Muscle of arm (tissue), 12 donors: ENCODE results near the gene MRPL24. TPM values are rescaled to one million over a fixed set of nuclear protein-coding genes. Genes with fewer than 3 reads are reported as not detected.

ENCODE experiments used
- DNase-seq: peaks from one replicate; pipeline ENCODE4 v3.0.0-alpha.2; 2013
- polyA plus RNA-seq, 12 donors: library from polyadenylated mRNA; unstranded; fragments of 120-200 nt; gene quantifications; one replicate each; pipeline ENCODE4 v1.2.1, GENCODE V29; 2013; ENCODE audit not compliant: insufficient read length in 12 of 12

Gene MRPL24
- polyA plus RNA-seq, 12 donors: 34.7 to 70.4 (median 66.3) TPM; not detected in 1

GRCh38 chr1:156746728-156747631 lies 6.1 kb upstream of the MRPL24 start:
- DNase-seq: peak; percentile 93

GRCh38 chr1:156746406-156746727 lies 5.5 kb upstream of the MRPL24 start:
- no peak for DNase-seq

DNA sequence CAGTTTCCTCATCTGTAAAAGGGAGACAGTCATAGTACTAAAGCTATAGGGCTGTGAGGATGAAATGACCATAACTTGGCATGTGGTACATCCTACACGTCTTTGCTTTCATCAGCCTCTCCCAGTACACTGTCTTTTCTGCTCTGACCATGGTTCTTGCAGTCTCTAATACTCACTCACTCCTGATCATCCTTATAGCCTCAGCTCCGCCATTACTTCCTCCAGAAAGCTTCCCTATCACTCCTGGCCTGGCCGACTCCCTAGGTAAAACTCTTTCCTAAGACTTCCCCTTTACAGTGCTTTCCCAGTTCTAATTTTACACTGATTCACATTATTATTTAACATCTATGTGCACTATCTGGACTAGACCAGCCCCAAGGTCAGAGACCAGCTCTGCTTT lies 5.0 kb upstream of the MRPL24 start:
- no peak for DNase-seq

DNA sequence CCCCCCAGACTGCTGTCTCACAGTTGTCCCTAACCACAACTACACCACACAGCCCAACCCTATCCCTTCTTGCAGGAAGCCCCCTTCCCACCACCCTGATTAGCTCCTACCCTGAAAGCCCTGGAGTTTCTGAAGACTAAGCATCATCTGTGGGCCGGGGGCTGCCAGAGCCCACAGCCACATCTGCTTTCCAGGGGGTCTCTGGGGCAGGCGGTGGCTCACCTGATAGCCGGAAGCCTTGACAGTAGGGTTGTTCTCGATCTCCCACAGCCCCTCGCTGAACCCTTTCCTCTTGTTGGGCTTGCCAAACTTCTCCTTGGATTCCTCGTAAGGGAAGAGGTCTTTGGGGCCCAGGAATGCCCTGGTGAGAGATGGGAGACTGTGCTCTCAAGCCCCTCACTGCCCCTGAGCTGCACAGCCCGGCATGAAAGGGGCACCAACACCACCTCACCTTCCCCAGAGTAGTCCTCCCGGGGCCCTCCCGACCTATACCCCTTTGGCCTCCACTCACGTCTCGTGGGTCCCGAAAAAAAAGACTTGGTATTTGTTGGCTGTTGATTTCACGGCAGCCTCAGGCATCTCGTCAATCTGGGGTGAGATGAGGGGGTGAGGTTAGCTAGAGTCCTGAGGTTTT lies 4.0 kb upstream of the MRPL24 start:
- DNase-seq: no peak

DNA sequence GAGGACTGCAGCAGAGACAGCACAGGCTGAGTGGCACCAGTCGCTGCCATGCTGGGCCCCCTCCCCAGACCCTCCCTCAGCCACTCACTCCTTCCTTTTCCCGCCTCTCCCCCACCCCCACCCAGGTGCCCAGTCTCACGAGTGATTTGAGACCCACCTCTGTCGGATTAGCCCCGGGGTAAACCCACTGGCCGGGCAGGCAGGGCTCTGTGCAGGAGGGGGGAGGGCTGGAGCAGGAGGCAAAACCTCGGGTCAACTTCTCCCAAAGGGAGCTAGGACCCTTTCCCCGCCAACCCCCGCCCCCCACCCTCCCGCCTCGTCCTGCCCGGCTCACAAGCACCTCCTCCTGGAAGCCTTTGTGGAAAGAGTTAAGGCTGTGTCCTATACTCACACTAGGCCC lies 3.5 kb upstream of the MRPL24 start:
- no peak for DNase-seq

- no peak for DNase-seq
Measured at GRCh38 chr1:156743367-156744302, 2.7 kb upstream of the MRPL24 start.

- DNase-seq: no peak
Measured at GRCh38 chr1:156742801-156743200, 1.9 kb upstream of the MRPL24 start.

GRCh38 chr1:156742017-156742416 lies 1.1 kb upstream of the MRPL24 start:
- DNase-seq: no peak

GRCh38 chr1:156741481-156741983 lies 644 bp upstream of the MRPL24 start:
- no peak for DNase-seq

- no peak for DNase-seq
Measured at GRCh38 chr1:156740237-156740740, 599 bp downstream of the MRPL24 start.

GRCh38 chr1:156738916-156739315 lies 2.0 kb downstream of the MRPL24 start:
- DNase-seq: no peak

DNA sequence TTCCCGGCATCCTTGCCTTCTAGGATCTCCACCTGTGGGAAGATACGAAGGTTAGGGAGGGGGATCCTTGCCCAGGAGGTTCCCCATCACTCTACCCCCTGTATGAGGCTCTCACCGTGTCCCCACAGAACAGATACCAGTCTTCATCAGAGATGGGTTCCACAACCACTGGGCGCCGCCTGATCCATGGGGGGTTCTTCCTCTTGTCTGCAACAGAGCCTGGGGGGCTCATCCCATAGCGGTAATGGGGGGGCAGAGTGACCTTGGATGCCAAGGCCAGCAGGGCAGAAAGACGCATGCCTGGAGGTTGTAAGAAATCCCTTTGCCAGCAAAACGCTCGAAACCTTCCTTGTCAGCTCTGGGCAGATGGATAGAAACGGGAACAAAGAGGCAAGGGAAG lies 2.5 kb downstream of the MRPL24 start:
- DNase-seq: no peak

DNA sequence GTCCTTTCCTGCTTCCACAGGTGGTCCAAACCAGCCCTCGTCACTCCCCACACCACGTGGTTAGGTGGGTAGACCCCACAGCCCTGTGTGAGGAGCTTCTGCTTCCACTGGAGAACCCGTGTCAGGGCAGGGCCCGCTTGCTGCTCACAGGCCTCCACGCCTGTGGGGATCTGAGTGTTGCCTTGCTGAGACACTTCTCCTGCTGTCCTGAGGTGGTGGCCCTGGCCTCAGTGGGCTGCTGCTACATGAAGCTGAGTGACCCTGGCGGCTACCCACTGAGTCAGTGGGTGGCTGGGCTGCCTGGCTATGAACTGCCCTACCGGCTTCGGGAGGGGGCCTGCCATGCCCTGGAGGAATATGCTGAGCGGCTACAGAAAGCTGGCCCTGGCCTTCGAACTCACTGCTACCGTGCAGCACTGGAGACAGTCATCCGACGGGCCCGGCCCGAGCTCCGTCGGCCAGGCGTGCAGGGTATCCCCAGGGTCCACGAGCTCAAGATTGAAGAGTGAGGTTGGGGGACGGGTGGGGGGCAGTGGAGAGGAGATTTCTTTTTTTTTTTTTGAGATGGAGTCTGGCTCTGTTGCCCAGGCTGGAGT lies 6.8 kb downstream of the MRPL24 start:
- DNase-seq: no peak

GRCh38 chr1:156728599-156729462 lies 12.1 kb downstream of the MRPL24 start, which contains the start of gene ISG20L2:
TSS of gene ISG20L2 (minus strand) at chr1:156728766. CDS start at chr1:156727652, 1,114 bp downstream.
- DNase-seq: peak; percentile 98

GRCh38 chr1:156727926-156728598 lies 12.8 kb downstream of the MRPL24 start, which contains the start of gene METTL25B:
TSS of gene METTL25B (plus strand) at chr1:156728469. CDS start at chr1:156729105, 636 bp downstream.
- DNase-seq: no peak

GRCh38 chr1:156727492-156727891 lies 13.4 kb downstream of the MRPL24 start:
- no peak for DNase-seq

DNA sequence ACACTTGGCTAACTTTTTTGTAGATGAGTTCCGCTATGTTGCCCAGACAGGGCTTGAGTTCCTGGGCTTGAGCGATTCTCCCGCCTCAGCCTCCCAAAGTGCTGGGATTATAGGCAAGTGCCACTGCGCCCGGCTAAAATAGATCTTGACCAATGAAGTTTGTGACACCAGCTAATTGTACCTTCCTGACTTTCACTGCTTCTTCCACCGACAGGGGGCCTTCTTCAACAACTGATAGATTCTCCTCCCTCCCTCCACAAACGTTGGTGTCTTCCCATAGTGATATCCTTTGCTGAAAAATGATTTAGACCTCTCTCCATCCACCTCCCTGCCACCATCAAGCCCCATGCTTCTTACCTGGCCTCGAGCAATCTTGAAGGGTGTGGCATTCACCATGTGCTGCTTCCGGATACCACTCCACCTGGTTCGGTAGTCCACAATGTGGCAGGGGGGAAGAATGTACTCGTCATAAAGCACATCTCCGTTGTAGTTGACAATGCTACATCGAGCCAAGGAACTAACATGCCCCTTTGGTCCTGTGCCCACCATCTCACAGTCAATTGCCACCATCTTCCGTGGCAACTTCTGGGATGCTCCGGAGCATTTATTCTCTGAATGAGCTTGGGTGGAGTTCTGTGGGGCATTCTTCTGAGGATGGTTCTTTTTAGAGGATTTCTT lies 14.2 kb downstream of the MRPL24 start:
- DNase-seq: no peak

DNA sequence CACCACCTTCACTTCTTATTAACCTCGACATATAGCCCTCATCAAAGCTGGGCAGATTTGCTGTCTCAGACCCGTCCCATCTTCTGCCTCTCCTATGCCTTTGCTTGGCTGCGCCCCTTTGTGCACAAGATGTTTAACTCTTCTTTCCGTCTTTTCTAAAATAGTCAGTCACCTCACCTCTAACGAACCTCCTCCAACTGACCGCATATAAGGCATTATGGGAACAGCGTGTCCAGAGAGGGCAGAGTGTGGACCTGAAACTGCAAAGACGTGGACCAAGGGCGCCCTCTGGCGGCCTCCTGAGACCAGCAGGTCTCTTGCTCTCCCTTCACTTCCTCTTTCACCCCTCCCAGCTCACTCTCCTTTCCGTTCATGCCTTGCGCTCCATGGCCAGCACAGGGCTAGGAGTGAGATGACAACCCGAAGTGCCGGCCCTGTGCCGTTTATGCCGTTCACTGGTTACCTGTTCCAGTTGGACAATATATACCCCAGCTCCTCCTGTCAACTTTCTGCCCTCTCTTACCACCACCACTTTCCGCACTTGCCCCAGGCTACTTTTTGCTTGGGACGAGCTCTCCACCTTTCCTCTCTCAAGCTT lies 15.1 kb downstream of the MRPL24 start:
- peak; percentile 94 for DNase-seq

DNA sequence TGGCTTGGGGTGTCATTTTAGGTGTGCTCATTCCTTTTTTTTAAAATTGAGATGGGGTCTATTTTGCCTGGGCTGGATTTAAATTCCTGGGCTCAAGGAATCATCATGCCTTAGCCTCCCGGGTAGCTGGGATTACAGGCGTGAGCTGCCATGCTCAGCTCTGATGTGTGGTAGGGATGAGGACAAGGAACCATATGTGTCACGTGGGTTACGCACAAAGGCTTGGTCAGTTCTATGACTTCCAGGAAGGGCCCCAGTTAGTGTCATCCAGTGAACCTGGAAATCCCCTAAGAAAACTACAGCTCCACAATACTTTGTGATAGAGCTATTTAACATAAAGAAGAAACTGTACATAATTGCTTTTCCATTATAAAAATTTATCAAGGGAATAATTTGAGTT lies 19.4 kb downstream of the MRPL24 start:
- no peak for DNase-seq
